Measurements from ENCODE around the gene TMEM225B.

Gene TMEM225B

DNA sequence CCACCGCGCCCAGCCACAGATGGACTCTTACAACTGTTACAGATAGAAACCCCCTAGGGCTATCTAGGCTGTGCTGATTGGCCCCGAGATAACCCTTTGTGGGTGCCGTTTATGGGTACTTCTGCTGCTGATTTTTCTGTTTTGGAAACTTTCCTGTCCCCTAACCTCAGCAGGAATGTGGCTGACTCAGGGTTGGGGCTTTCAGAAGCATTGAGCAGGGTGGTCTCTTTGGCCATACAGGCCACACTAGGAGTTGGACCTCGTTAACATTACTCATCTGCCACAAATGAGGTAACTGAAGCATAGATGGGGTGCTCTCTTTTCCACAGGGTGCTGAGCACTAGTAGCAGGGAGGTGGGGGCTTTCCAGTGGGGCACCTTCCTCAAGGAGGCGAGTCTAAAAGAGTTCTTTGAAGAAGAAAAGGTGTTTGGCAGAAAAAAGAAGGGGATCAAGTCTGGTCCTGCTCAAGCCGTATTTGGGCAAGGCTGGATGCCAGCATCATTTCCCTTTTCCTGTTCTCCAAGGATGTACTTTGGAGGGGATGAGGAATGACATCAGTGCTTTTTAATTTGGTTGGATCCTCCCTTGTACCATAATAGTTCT, 25.1 kb downstream of the TMEM225B start:
- H3K79me1 ChIP-seq (ENCODE audit: low read depth, low read length) = peaks cover 2% of the 10 kb centered on the region
- no CpG with 5 or more reads among the region's 7 CpGs for WGBS, 2 donors (ENCODE audit: extremely low coverage in 2 of 2, insufficient read length in 2 of 2, insufficient replicate concordance in 1 of 2)

DNA sequence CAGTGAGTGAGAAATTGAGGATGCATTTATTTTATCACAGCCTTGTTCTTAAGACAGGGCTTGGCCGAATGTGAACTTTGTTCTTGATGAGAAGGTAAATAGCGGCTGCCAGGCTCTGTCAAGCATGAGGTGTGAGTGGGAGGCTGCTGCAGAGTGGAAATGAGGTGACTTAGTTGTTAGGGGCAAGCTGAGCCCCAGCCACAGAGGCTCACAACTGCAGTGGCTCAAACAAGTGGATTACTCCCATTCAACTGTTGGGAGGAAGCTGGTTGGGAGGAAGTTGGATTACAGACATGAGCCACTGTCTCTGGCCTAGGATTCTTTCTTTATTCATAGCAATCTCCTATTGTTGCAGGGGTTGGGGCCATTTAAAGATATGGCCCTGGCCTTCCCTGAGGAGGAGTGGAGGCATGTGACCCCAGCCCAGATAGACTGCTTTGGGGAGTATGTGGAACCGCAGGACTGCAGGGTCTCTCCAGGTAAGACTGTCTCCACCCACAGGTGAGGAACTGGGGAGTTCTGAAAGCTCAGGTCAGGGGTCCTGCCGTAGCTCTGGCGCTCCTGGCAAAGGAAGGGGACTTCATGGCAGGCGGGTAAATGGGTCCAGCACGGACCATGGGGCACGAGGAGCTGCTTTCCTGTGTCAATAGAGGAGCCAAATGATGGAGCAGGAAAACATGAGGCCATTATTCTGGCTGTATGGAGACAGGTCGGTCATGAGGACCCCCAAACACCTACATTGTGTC, 25.8 kb downstream of the TMEM225B start:
- Histone ChIP-seq H3K9me3 (replicated peaks in 1 of 2; ENCODE audit: control insufficient read depth in 2 of 2, insufficient read depth in 1 of 2, low read depth in 1 of 2, low read length in 2 of 2) (no peaks in the 10 kb centered on the region), H3K9ac (ENCODE audit: low read depth, low read length, poor library complexity) (no peak overlapping the region), H3K18ac (ENCODE audit: low read length) (no peak overlapping the region), H3K14ac (ENCODE audit: low read length) (no peak overlapping the region), H3K27ac (replicated peaks; ENCODE audit: low read length) (no peak overlapping the region), H3K36me3 (replicated peaks in 1 of 2; ENCODE audit: control insufficient read depth in 2 of 2, insufficient read depth in 2 of 2, low read length in 2 of 2) (peaks cover 58 to 99% of the 10 kb centered on the region in 2 donors), H3K4me2 (ENCODE audit: insufficient read depth, low read length, poor library complexity, severe bottlenecking) (no peak overlapping the region), H2BK5ac (ENCODE audit: low read length) (no peak overlapping the region), H3K79me1 (ENCODE audit: low read depth, low read length) (peaks cover 2% of the 10 kb centered on the region), H3K4me3 (ENCODE audit: low read length in 2 of 2) (no peak overlapping the region), H2BK12ac (ENCODE audit: low read length) (no peak overlapping the region), H2BK120ac (ENCODE audit: low read depth, low read length) (no peak overlapping the region), H2BK15ac (ENCODE audit: low read length) (no peak overlapping the region), H4K8ac (ENCODE audit: low read depth, low read length) (no peak overlapping the region), H2AFZ (ENCODE audit: low read length) (no peak overlapping the region), H3K23ac (ENCODE audit: low read depth, low read length, poor library complexity) (no peak overlapping the region), H3K27me3 (ENCODE audit: control insufficient read depth in 3 of 3, insufficient read depth in 3 of 3, low read depth in 1 of 3, low read length in 3 of 3) (no peaks in the 10 kb centered on the region), H2AK5ac (ENCODE audit: low read depth, low read length) (no peak overlapping the region), H3K4me1 (ENCODE audit: control insufficient read depth in 2 of 2, insufficient read depth in 1 of 2, low read depth in 1 of 2, low read length in 2 of 2) (no peaks in the 10 kb centered on the region), H4K91ac (ENCODE audit: low read depth, low read length, poor library complexity) (no peak overlapping the region), H3K4ac (ENCODE audit: low read length) (no peak overlapping the region)
- DNase-seq (ENCODE audit: low spot score) = no peak
- no CpG with 5 or more reads among the region's 9 CpGs for WGBS, 2 donors (ENCODE audit: extremely low coverage in 2 of 2, insufficient read length in 2 of 2, insufficient replicate concordance in 1 of 2)

More for the DNA sequence above, 25.1 kb downstream of the TMEM225B start:
- H3K36me3 ChIP-seq (replicated peaks in 1 of 2; ENCODE audit: control insufficient read depth in 2 of 2, insufficient read depth in 2 of 2, low read length in 2 of 2) = peaks cover 61 to 99% of the 10 kb centered on the region in 2 donors
- H2AK5ac ChIP-seq (ENCODE audit: low read depth, low read length) = no peak overlapping the region
- H2AFZ ChIP-seq (ENCODE audit: low read length) = no peak overlapping the region
- no peak overlapping the region for H2BK12ac ChIP-seq (ENCODE audit: low read length)
- no peak overlapping the region for H3K4me3 ChIP-seq (ENCODE audit: low read length in 2 of 2)
- H3K23ac ChIP-seq (ENCODE audit: low read depth, low read length, poor library complexity) = no peak overlapping the region
- no peak overlapping the region for H3K18ac ChIP-seq (ENCODE audit: low read length)
- no peak for DNase-seq (ENCODE audit: low spot score)
- no peak overlapping the region for H3K14ac ChIP-seq (ENCODE audit: low read length)
- no peaks in the 10 kb centered on the region for H3K27me3 ChIP-seq (ENCODE audit: control insufficient read depth in 3 of 3, insufficient read depth in 3 of 3, low read depth in 1 of 3, low read length in 3 of 3)
- no peak overlapping the region for H3K27ac ChIP-seq (replicated peaks; ENCODE audit: low read length)
- H3K9ac ChIP-seq (ENCODE audit: low read depth, low read length, poor library complexity) = no peak overlapping the region
- H2BK15ac ChIP-seq (ENCODE audit: low read length) = no peak overlapping the region
- no peak overlapping the region for H3K4me2 ChIP-seq (ENCODE audit: insufficient read depth, low read length, poor library complexity, severe bottlenecking)
- H2BK5ac ChIP-seq (ENCODE audit: low read length) = no peak overlapping the region
- H3K4me1 ChIP-seq (ENCODE audit: control insufficient read depth in 2 of 2, insufficient read depth in 1 of 2, low read depth in 1 of 2, low read length in 2 of 2) = no peaks in the 10 kb centered on the region
- H4K8ac ChIP-seq (ENCODE audit: low read depth, low read length) = no peak overlapping the region
- no peak overlapping the region for H3K4ac ChIP-seq (ENCODE audit: low read length)
- H2BK120ac ChIP-seq (ENCODE audit: low read depth, low read length) = no peak overlapping the region
- no peak overlapping the region for H4K91ac ChIP-seq (ENCODE audit: low read depth, low read length, poor library complexity)
- no peaks in the 10 kb centered on the region for H3K9me3 ChIP-seq (replicated peaks in 1 of 2; ENCODE audit: control insufficient read depth in 2 of 2, insufficient read depth in 1 of 2, low read depth in 1 of 2, low read length in 2 of 2)

DNA sequence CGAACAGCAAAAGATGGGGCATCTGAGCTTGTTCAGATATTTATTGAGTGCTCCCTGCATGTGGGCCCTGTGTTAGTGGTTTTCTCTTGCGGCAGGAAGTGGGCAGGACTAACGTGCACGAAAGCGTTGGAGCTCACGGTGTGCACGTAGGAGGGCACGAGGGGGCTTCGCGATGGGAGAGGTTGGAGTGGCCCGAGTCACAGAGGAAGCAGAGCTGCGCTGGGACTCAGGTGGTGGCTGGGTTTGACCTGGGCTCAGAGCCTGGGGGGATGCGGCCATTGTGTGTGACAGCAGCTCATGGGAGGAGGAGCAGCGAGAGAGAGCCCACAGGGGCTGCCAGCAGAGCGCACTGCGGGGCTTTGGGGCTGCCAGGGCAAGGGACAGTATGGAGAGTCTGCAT, 26.4 kb downstream of the TMEM225B start:
- H3K14ac ChIP-seq (ENCODE audit: low read length) = no peak overlapping the region
- no peak overlapping the region for H2AFZ ChIP-seq (ENCODE audit: low read length)
- no peak overlapping the region for H3K4ac ChIP-seq (ENCODE audit: low read length)
- H3K4me3 ChIP-seq (ENCODE audit: low read length in 2 of 2) = no peak overlapping the region
- no peaks in the 10 kb centered on the region for H3K4me1 ChIP-seq (ENCODE audit: control insufficient read depth in 2 of 2, insufficient read depth in 1 of 2, low read depth in 1 of 2, low read length in 2 of 2)
- peaks cover 59 to 99% of the 10 kb centered on the region in 2 donors for H3K36me3 ChIP-seq (replicated peaks in 1 of 2; ENCODE audit: control insufficient read depth in 2 of 2, insufficient read depth in 2 of 2, low read length in 2 of 2)
- no peak overlapping the region for H2AK5ac ChIP-seq (ENCODE audit: low read depth, low read length)
- no CpG with 5 or more reads among the region's 16 CpGs for WGBS, 2 donors (ENCODE audit: extremely low coverage in 2 of 2, insufficient read length in 2 of 2, insufficient replicate concordance in 1 of 2)
- no peak overlapping the region for H2BK120ac ChIP-seq (ENCODE audit: low read depth, low read length)
- H4K8ac ChIP-seq (ENCODE audit: low read depth, low read length) = no peak overlapping the region
- H3K79me1 ChIP-seq (ENCODE audit: low read depth, low read length) = peaks cover 2% of the 10 kb centered on the region
- no peak for DNase-seq (ENCODE audit: low spot score)
- H4K91ac ChIP-seq (ENCODE audit: low read depth, low read length, poor library complexity) = no peak overlapping the region
- no peak overlapping the region for H3K4me2 ChIP-seq (ENCODE audit: insufficient read depth, low read length, poor library complexity, severe bottlenecking)
- no peak overlapping the region for H2BK12ac ChIP-seq (ENCODE audit: low read length)
- no peak overlapping the region for H2BK15ac ChIP-seq (ENCODE audit: low read length)
- no peak overlapping the region for H3K27ac ChIP-seq (replicated peaks; ENCODE audit: low read length)
- no peak overlapping the region for H3K18ac ChIP-seq (ENCODE audit: low read length)
- no peaks in the 10 kb centered on the region for H3K27me3 ChIP-seq (ENCODE audit: control insufficient read depth in 3 of 3, insufficient read depth in 3 of 3, low read depth in 1 of 3, low read length in 3 of 3)
- H3K9ac ChIP-seq (ENCODE audit: low read depth, low read length, poor library complexity) = peak overlapping the region; percentile 39
- H2BK5ac ChIP-seq (ENCODE audit: low read length) = no peak overlapping the region
- H3K23ac ChIP-seq (ENCODE audit: low read depth, low read length, poor library complexity) = no peak overlapping the region
- no peaks in the 10 kb centered on the region for H3K9me3 ChIP-seq (replicated peaks in 1 of 2; ENCODE audit: control insufficient read depth in 2 of 2, insufficient read depth in 1 of 2, low read depth in 1 of 2, low read length in 2 of 2)

DNA sequence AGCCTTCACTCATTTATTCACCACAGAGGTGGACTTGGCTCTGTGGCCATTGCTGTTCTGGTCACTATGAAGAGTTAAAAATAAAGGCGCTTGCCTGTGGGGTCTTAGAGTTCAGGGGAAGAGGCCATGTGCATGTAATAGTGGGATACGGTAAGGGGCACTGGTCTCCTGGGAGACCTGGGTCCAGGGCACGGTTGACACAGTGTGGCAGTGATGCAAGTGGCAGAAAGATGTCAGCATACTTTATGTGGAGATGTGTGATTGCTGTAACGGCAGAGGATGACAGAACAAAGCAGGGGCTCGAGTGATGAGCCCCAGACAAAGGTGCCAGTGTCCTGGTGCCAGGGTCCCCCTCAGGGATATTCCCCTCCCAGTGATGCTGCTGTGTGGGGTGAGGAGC, 27.3 kb downstream of the TMEM225B start:
- no CpG with 5 or more reads among the region's 5 CpGs for WGBS, 2 donors (ENCODE audit: extremely low coverage in 2 of 2, insufficient read length in 2 of 2, insufficient replicate concordance in 1 of 2)
- H3K9ac ChIP-seq (ENCODE audit: low read depth, low read length, poor library complexity) = no peak overlapping the region
- H4K91ac ChIP-seq (ENCODE audit: low read depth, low read length, poor library complexity) = no peak overlapping the region
- no peak overlapping the region for H2BK12ac ChIP-seq (ENCODE audit: low read length)
- H3K9me3 ChIP-seq (replicated peaks in 1 of 2; ENCODE audit: control insufficient read depth in 2 of 2, insufficient read depth in 1 of 2, low read depth in 1 of 2, low read length in 2 of 2) = no peaks in the 10 kb centered on the region
- H2BK120ac ChIP-seq (ENCODE audit: low read depth, low read length) = no peak overlapping the region
- H3K27ac ChIP-seq (replicated peaks; ENCODE audit: low read length) = no peak overlapping the region
- H3K14ac ChIP-seq (ENCODE audit: low read length) = no peak overlapping the region
- peaks cover 2% of the 10 kb centered on the region for H3K79me1 ChIP-seq (ENCODE audit: low read depth, low read length)
- no peak overlapping the region for H3K23ac ChIP-seq (ENCODE audit: low read depth, low read length, poor library complexity)
- H2BK5ac ChIP-seq (ENCODE audit: low read length) = no peak overlapping the region
- H2AFZ ChIP-seq (ENCODE audit: low read length) = no peak overlapping the region
- H3K4me2 ChIP-seq (ENCODE audit: insufficient read depth, low read length, poor library complexity, severe bottlenecking) = no peak overlapping the region
- H3K4me3 ChIP-seq (ENCODE audit: low read length in 2 of 2) = no peak overlapping the region
- H4K8ac ChIP-seq (ENCODE audit: low read depth, low read length) = no peak overlapping the region
- DNase-seq (ENCODE audit: low spot score) = no peak
- H2BK15ac ChIP-seq (ENCODE audit: low read length) = no peak overlapping the region
- no peak overlapping the region for H3K18ac ChIP-seq (ENCODE audit: low read length)
- H3K4me1 ChIP-seq (ENCODE audit: control insufficient read depth in 2 of 2, insufficient read depth in 1 of 2, low read depth in 1 of 2, low read length in 2 of 2) = no peaks in the 10 kb centered on the region
- no peaks in the 10 kb centered on the region for H3K27me3 ChIP-seq (ENCODE audit: control insufficient read depth in 3 of 3, insufficient read depth in 3 of 3, low read depth in 1 of 3, low read length in 3 of 3)
- H3K4ac ChIP-seq (ENCODE audit: low read length) = no peak overlapping the region
- peaks cover 59 to 99% of the 10 kb centered on the region in 2 donors for H3K36me3 ChIP-seq (replicated peaks in 1 of 2; ENCODE audit: control insufficient read depth in 2 of 2, insufficient read depth in 2 of 2, low read length in 2 of 2)
- no peak overlapping the region for H2AK5ac ChIP-seq (ENCODE audit: low read depth, low read length)

Measured in neuronal stem cell (in vitro differentiated cells).